Activated naive CD8-positive, alpha-beta T cell treated with anti-CD3 and anti-CD28 coated beads, Interleukin-2, amount 50 U/mL, for 16 hours (primary cell): ENCODE measurements around the gene ATXN3.
"Not testable (repeated sequence)": the region's sequence is repeated elsewhere in the genome, so short reads cannot be mapped to it uniquely, and the experiment has no call there.

Source experiments
- DNase-seq: peaks from one replicate; pipeline ENCODE4 v3.0.0-alpha.2; 2020; ENCODE audit warnings: low read depth, low spot score

The ATXN3 gene

DNA sequence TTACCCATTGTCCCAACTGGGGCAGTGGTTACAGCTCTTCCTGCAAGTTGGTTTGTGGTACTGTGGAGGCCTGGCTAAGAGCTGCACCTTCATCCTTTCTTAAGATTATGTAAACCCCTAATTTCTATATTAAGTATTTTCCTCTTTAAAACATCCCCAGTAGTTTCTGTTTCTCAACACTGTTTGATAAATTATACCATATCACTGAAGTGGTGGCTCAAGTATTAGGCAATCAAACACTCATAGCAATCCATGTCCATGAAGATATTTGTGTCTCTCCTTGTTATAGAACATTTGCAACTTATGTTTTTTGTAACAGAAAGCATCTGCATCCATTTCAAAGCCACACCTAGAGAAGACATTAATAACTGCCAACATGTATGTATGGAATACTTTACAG, 31.8 kb downstream of the ATXN3 start:
- no peak for DNase-seq

DNA sequence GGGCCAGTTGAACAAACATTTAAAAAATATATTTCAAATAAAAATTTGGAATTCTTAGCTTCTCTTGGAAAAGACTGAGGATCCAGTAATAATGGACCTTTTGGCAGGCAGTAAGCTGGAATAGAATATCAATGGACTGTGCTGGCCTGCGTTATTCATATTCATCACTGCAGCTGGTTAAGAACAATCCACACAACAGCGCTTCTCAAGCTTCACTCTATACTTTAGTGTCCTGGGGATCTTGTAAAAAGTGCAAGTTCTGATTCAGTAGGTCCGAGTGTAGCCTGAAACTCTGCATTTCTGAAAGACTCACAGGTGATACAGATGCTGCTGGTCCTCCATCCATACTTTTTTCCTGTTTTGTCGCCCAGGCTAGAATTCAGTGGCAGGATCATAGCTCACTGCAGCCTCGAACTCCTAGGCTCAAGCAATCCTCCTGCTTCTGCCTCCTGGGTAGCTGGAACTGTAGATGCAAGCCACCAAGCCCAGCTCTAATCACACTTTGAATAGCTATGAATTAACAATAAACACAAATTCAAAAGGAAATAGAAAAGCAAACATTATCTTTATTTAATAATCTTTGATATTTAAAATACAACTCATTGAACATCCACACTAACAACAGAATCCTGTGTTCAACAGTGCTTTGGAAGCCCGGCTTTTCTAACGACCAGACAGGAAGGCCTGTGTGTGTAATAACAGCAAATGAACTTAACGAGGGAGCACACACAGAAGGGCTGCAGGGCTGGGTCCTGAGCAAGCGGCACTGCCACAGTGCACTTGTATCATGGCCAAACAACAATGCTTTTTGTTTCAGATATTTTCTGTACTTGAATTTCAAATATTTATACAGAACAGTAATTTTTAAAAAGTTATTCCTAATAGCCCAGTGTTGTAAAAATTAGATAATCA, 48.1 kb downstream of the ATXN3 start:
- no peak for DNase-seq

DNA sequence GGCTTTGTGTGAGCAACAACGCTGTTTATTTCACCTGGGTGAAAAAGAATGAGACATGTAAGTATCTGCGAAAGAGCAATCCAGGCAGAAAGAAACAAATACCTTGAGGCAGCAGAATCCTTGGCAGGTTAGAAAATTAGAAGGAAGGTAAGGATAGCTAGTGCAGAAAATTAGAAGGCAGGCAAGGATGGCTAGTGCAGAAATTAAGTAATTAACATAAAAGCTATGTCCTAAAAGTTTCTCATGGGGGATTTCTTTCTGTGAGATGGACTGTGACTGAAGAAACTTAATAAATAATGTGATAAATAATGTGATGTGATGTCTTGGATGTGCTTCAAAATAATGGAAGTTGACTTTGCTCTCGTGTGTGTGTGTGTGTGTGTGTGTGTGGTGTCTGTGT, 56.6 kb downstream of the ATXN3 start:
- no peak for DNase-seq

GRCh38 chr14:92049221-92049620, 57.2 kb downstream of the ATXN3 start:
- not testable (repeated sequence) for DNase-seq

GRCh38 chr14:92045904-92046303, 60.5 kb downstream of the ATXN3 start:
- not testable (repeated sequence) for DNase-seq

GRCh38 chr14:92041766-92042165, 64.6 kb downstream of the ATXN3 start:
- not testable (repeated sequence) for DNase-seq

- DNase-seq: no peak
These were observed 65.2 kb downstream of the ATXN3 start for GRCh38 chr14:92041203-92041602.

DNA sequence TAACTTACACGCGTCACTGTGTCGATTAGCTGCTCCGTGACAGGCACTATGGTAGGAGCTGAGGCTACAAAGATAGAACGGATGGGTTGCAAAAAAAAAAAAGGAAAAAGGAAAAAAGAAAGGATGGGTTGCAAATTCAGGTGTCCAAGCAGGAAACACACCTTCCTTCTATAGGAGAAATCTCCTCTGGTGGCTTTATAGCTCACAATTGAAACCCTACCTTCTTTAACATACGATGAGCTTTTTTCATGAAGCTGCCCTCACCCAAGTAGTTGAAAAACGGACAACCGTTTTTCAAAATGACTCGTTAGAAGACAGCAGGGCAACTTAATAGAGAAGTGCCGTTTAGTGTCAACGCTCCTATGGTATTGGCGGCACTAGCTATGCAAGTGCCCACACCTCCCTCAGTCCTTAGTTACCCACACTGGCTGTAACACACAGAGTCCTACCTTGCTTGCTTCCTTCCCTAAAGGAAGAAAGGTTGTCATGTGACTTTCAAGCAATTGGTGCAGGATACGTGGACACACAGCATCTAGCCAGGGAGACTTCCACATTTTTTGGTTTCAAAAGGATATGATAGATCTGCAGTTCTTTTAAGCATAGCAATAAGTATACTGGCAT, 65.8 kb downstream of the ATXN3 start:
- no peak for DNase-seq

DNA sequence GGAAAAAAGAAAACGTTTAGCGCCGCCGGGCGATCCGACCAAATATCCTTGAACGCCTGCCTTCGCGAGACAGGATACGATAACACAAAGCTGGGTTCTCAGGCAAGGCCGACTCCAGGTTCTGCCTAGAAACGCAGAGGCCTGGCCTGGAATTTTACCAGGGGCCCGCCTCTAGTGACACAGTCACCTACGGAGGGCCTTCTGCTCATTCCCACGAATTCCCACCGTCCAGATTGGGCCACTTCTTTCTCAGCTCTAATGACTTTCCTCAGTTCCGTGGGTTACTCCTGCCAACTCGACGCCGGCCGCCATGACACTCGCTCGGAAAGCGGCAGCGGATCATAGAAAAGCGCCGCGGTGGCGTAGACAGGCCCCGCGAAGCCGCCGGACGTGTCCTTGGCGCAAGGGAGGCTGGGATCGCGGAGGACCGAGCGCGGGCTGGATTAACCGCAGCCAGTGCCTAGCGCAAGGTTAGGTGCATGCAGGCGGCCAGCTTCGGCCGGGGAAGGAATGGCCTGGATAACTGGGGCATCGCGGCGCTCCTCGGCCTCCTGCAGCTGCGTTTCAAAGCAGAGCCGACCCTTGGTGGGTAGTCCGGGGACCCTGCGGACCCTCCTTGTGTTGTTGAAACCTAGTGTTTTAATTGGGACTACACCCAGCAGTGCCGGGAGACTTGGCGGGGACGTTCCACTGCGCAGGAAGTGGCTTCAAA, 66.5 kb downstream of the ATXN3 start, which contains the start of gene TRIP11:
Gene TRIP11 (minus strand): TSS at position 341 of the 712 bp plus-strand sequence. CDS start 374 bp downstream, outside the sequence.
- DNase-seq: peak; percentile 87

DNA sequence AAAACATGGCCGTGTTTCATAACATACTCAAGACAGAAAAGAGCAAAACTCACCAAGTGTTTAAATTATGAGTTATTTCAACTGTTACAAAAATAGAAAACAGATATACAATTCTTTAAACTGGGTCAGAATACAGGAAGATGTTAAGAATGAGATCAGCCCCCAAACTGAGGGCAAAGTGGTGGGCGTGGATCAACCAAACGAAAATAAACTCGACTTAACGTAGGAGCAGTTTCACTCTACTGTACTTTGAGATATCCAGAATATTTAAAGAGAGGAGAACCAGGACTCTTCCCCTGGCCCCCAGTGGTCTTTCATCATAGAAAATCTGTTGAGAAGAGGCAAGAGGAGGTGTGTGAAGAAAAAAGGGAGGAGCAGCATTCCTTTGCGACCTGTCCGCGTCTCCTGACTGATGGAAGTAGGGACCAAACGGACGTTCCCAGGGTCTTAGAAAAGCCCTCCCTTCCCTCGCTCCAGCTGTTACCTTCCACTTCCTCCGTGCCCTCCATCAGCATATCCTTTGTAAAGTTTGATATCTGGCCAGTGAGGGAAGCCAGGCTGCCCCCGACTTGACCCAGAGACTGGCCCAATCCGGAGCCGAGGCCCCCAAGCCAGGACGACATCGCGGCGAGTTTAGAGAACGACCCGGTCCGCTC, 67.2 kb downstream of the ATXN3 start:
- no peak for DNase-seq

- no peak for DNase-seq
These were observed 68.4 kb downstream of the ATXN3 start for GRCh38 chr14:92037989-92038388.

- DNase-seq: no peak
These were observed 70.5 kb downstream of the ATXN3 start for GRCh38 chr14:92035890-92036289.

DNA sequence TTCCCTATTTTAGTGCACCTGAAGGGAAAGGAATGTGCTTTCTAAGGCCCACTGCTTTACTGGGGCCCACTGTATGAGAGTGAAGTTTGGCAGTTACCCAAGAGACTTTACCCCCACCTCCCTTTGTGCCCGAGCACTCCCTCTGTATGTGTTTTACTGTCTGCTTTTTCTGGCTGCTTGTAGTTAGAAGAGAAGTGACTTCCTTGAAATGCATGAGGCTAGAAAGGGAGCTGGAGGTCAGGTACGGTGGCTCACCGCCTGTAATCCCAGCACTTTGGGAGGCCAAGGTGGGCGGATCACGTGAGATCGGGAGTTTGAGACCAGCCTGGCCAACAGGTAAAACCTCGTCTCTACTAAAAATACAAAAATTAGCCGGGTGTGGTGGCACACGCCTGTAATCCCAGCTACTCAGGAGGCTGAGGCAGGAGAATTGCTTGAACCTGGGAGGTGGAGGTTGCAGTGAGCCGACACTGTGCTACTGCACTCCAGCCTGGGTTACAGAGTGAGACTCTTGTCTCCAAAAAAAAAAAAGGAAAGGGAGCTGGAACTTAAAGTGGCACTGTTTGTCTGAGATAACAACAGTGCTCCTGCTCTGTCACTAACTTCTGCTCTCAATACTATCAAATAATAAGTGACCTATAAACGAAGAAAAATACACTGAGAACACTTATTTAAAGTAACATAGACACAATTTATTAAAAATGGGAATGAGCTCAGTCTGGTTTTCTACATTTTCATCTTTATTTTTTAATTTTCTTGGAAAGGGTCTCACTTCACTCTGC, 72.3 kb downstream of the ATXN3 start:
- no peak for DNase-seq

GRCh38 chr14:92033433-92033832, 72.9 kb downstream of the ATXN3 start:
- no peak for DNase-seq

DNA sequence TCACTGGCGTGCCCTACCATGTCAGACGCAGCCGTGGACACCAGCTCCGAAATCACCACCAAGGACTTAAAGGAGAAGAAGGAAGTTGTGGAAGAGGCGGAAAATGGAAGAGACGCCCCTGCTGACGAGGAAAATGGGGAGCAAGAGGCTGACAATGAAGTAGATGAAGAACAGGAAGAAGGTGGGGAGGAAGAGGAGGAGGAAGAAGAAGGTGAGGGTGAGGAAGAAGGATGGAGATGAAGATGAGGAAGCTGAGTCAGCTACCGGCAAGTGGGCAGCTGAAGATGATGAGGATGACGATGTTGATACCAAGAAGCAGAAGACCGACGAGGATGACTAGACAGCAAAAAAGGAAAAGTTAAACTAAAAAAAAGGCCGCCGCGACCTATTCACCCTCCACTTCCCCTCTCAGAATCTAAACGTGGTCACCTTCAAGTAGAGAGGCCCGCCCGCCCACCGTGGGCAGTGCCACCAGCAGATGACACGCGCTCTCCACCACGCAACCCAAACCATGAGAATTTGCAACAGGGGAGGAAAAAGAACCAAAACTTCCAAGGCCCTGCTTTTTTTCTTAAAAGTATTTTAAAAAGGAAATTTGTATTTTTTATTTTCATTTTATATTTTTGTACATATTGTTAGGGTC, 79.7 kb downstream of the ATXN3 start:
- no peak for DNase-seq

GRCh38 chr14:92022036-92022435, 84.3 kb downstream of the ATXN3 start:
- DNase-seq: no peak

DNA sequence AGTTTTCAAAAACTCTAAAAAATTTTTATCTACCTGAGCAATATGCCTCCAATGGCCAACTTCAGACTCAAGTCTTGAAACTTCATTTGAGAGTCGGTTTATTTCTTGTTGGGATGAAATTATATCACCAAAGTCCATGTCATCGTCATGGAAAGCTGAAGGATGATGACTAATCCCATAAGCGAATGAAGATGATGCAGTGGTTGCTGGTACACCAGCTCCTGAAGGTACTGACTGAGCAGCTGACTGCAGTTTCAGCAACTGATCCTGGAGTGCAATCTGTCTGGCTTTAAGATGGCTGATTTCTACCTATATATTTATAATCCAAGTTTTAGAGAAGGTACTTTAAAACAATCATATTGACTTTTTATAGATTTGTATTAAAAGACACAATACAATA, 84.9 kb downstream of the ATXN3 start:
- DNase-seq: no peak

GRCh38 chr14:92014040-92014439, 92.3 kb downstream of the ATXN3 start:
- no peak for DNase-seq

GRCh38 chr14:92012121-92012748, 94.1 kb downstream of the ATXN3 start:
- DNase-seq: no peak

DNA sequence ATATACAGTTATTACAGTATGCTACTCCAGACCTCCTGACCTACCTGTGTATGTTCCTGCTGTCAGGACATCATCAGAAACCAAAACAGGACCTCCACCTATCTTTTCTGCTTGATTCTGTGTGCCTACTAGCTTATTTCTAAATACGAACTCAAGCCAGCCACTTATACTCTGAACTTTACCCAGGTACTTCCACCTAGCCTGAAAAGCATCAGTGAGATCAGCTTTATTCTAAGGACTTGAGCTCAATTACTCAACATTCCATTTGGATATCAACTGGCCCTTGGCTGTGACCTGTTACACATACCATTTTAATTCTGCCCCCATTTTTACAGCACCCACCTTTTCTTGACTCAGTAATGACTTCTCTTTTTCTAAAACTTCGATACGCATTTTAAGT, 95.7 kb downstream of the ATXN3 start:
- DNase-seq: no peak
